GM18511 (cell line): ENCODE data around the gene FXYD1.
"Not testable (repeated sequence)": the region's sequence is repeated elsewhere in the genome, so short reads cannot be mapped to it uniquely, and the experiment has no call there.

Experiments used
- ATAC-seq: cut with Tn5 transposase; IDR thresholded peaks from one replicate; pipeline ENCODE4 v1.9.1; 2021; ENCODE audit warnings: mild to moderate bottlenecking, moderate library complexity; ENCODE audit not compliant: unreplicated experiment

Gene FXYD1

DNA sequence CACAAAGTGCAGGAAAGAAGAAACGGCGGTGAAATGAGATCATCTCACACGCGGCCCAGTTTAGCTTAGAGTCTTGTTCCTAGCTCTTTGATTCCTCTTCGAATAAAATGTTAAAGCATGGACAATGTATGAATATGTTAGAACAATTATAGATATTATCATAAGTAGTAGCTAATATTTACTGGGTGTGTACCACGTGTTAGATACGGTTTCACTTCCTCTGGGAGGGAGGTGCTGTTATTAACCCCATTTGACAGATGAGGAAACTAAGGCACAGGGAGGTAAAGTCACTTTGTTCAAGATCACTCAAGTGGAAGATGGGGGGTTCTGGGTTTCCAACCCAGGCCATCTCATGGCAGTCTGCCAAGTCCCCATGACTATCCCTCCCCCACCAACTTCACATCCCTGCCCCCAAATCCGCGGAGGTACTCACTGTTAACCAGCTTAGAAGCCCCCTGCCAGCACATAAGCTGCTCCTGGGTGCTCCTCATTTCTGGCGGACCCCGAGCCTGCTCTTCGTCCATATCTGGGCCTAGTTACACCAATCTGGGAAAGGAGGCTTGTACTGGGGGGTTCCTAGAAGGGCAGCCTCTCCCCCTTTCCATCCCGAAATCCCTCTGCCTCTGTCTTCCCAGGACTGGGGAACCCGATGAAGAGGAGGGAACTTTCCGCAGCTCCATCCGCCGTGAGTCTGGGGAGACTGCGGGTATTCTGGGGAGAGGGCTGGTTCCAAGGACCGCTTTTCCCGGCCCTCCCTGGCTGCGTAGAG is 3.4 kb downstream of the FXYD1 start:
- no peak for ATAC-seq

DNA sequence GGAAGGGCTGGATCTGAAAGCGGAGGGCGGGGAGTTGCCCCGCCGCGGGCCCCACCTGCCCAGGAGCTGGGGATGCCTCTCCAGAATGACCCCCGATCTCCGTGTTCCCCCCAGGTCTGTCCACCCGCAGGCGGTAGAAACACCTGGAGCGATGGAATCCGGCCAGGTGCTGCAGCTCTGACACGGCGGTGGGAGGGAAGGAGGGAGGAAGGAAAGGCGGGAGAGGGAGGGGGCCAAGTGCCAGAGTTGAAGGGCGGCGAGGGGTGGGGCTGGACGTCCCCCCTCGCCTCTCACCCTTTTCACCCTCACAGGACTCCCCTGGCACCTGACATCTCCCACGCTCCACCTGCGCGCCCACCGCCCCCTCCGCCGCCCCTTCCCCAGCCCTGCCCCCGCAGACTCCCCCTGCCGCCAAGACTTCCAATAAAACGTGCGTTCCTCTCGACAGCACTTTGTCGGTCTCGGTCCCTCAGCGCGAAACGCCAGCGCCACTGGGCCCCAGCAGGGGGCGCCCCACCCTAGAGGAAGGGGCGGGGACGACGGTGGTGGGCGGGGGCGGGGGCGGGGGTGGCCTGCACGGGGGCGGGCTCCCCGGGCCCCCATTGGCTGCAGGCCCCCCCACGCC is 4.1 kb downstream of the FXYD1 start:
- ATAC-seq = no peak

DNA sequence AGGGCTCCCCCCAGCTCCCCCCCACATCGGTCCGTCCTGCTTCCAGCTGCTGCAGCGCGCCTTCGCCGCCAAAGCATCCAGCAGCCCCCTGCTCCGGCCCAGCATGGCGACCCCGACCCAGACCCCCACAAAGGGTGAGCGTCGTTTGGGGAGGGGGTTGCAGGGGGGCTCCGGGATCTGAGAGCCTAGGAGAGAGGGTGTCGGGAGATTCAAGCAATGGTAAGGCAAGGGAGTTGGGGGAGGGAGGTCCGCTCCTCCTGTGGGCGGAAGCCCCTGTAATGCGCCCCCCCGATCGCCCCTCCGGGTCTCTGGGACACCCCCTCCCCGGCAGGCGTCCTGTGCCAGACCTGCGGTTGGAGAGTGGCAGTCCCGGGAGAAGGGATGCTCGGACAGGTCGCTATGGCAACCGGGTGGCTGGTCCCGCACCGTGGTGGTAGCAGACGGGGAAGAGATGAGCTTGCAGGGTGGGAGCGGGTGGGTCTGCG is 4.6 kb downstream of the FXYD1 start, which contains the start of gene FXYD7:
FXYD7 (plus strand) TSS at position 25 of the 485 bp plus-strand sequence; CDS start at position 104, 79 bp downstream.
- ATAC-seq = no peak

DNA sequence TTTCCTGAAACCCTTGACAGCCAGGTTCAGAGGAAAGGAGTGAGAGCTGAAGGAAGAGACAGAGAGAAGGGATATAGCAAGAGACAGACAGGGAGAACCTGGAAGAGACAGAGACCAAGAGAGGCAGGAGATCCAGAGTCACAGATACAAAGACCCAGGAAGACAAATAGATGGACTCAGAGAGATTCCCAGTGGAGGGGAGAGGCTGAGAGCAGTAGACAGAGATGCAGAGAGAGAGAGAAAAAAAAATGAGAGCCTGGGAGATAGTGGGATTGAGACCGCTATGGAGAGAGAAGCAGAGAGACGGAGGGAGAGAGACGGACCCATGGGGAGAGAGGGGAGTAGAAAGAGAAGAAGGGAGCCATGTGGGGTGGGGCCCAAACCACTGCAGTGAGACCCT is 5.2 kb downstream of the FXYD1 start:
- no peak for ATAC-seq

DNA sequence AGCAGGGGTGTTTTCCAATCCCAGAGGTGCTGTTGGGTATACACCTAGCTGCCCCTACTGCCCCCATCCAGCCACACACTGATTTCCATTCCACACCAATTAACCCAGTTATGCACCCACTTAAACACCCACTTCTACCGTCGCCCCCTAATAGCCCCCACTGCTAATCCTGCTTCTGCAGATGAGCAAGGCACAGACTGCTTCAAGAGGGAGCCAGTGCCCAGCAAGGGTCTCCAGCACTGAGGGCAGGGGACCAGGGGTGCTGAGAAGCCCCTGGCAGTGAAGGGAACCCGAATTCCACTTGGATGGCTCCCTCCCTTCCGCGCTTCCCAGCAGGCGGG is 5.6 kb downstream of the FXYD1 start:
- ATAC-seq = no peak

DNA sequence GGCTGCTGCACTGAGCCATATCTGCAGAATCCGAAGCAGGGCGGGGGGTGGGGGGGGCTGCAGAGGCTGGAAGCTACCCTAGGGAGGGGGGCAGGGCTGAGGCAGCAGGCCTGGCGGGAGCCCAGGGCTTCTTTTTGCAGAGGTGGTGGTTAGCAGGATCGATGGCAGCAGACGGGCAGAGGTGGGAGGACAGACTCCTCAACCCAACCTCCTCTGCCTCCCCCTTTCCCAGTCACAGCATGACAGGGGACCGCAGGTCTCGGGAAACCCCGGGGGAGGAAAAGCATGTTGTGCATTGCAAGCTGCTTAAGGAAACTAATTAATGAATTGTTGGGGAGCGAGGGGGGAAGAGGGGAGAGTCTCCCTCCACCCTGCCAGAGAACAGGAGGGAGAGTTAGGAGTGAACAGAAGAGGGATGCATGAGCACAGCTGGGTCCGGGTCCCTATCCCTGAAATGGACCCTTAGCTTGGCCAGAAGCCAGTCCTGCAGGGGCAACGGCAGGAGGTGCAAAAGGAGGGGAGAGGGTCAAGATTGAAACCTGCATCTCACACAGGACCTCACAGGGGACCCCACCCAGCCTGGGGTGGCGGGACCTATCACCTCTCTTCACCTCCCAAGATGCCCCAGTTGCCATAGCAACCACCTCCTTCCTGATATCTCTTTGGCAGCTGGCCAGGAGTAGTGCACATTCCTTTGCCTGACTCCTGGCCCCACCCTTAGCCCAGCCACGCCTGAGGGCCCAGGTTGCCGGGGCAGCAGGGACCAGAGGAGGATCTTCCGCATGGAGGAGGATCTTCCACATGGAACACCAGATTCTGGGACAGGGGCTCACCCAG is 6.2 kb downstream of the FXYD1 start:
- no peak for ATAC-seq

DNA sequence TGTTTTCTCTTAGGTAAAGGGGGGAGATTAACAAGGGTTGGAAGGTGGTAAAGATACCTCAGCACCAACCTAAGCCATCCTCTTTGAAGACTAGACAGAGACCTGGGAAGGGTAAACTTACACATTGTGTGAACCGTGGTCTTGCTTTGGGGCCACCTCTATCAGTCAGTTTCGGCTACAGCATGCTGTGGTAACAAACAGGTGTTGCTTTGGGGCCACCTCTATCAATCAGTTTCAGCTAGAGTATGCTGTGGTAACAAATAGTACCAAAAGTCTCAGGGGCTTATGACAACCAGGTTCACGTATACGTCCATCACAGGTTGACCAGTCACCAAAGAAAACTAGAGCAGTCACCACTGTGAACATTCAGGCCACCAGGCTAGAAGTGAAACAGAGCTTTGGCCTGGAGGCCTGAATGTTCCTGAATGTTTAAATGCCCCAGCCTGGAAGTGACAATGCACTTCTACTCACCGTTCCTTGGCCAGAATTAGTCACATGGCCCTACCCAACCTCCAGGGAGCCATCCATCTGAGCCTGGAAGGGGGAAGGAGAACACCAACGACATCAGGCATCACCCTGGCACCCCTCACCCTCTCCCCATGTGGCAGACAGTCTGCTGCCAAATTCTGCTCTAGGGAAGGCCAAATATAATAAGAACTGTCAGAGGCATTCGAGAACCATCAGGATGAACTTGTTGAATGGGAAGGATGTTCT is 8.3 kb downstream of the FXYD1 start:
- no peak for ATAC-seq

GRCh38 chr19:35149463-35149862 is 10.8 kb downstream of the FXYD1 start:
- ATAC-seq = no peak

- ATAC-seq = no peak
These were observed 11.8 kb downstream of the FXYD1 start for GRCh38 chr19:35150445-35150844.

- ATAC-seq = no peak
These were observed 12.8 kb downstream of the FXYD1 start for GRCh38 chr19:35151273-35152065.

- not testable (repeated sequence) for ATAC-seq
These were observed 14.5 kb downstream of the FXYD1 start for GRCh38 chr19:35153129-35153522.

- peak; percentile 59 for ATAC-seq
These were observed 15.3 kb downstream of the FXYD1 start for GRCh38 chr19:35153701-35154524.

GRCh38 chr19:35154525-35155406 is 16.1 kb downstream of the FXYD1 start, which contains the start of gene FXYD5:
Gene FXYD5, plus strand, starts transcription at chr19:35154735. Its CDS starts 816 bp downstream, at chr19:35155551.
- peak; percentile 57 for ATAC-seq

- peak; percentile 32 for ATAC-seq
These were observed 16.8 kb downstream of the FXYD1 start for GRCh38 chr19:35155441-35155840.

DNA sequence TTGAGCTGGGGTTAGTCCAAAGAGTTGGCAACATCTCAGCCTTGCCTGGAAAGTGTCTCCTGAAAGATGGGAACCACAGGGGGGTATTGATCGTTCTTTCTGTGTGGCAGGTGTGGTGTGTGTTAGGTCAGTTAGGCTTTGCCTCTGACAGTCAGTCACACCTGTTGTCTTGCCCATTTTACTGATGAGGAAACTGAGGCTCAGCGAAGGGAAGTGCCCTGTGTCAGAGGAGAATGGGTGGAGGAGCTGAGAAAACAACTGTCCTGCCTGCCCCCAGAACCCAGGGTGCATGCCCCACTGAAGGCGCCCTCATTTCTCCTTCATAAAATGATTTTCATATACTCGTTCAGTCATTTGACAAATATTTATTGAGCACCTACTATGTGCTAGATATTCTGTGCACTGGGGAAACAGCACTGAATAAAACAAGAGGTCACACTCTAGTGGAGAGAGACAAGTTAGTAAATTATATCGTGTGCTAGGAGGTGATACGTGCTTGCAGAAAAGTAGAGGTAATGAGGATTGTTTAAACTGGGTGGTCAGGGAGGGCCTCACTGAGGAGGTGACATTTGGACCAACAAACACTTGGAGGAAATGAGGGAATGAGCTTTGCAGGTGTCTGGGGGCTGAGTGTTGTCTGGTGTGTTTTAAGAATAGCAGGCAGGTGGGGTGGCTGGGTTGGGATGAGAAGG is 17.5 kb downstream of the FXYD1 start:
- no peak for ATAC-seq

- no peak for ATAC-seq
These were observed 18.0 kb downstream of the FXYD1 start for GRCh38 chr19:35156673-35157014.

- ATAC-seq = no peak
These were observed 18.8 kb downstream of the FXYD1 start for GRCh38 chr19:35157431-35157830.

GRCh38 chr19:35159606-35160005 is 21.0 kb downstream of the FXYD1 start:
- no peak for ATAC-seq
